ENCODE results near the gene SPPL3.

GRCh38 chr12:120749256-120749655 lies 154.9 kb downstream of the SPPL3 start:
- TF ChIP-seq CTCF (IDR thresholded peaks at IDR 0.05; ENCODE audit: low read depth, low read length, missing input control) (no peak), SP1 (IDR thresholded peaks at IDR 0.05) (no peak), RAD21 (IDR thresholded peaks at IDR 0.05) (peak in 1 of 2 donors; percentile 7), RXRA (IDR thresholded peaks at IDR 0.05) (no peak), JUND (IDR thresholded peaks at IDR 0.05) (no peak), EGR1 (IDR thresholded peaks at IDR 0.05; ENCODE audit: low read depth in 2 of 2) (no peak), GABPA (IDR thresholded peaks at IDR 0.05 in 1 of 2, conservative IDR thresholded peaks at IDR 0.05 in 1 of 2) (no peak), NR2F2 (IDR thresholded peaks at IDR 0.05) (no peak), FOXA1 (IDR thresholded peaks at IDR 0.05) (no peak)

All from liver (tissue), 3 donors.